HCT116 (cell line): Measurements from ENCODE around the gene SLC35F3. TPM values are rescaled to one million over a fixed set of nuclear protein-coding genes. Genes with fewer than 3 reads are reported as not detected.

Source experiments
- ATAC-seq: fragments of 200-7000 bp; cut with Tn5 transposase; 2 replicates; pipeline ENCODE4 v1.9.1; 2020; ENCODE audit warnings: mild to moderate bottlenecking, moderate library complexity
- BruUV-seq: library from RNA; stranded (reverse); fragments of 400-500 nt; replicated peaks from 2 replicates; lab custom pipeline; 2021; lab: Mats Ljungman, UMichigan
- CTCF ChIA-PET: fragments of 300-600 bp; sonication (Branson Sonifier 250); formaldehyde crosslinking; loops from one replicate; lab custom pipeline; 2021; ENCODE audit warnings: antibody characterized with exemption; lab: Charles Lee
- POLR2A ChIA-PET: fragments of 300-600, 350-600 bp; sonication (Branson Sonifier 250); formaldehyde crosslinking; loops from one replicate; lab custom pipeline; 2021; ENCODE audit warnings: antibody characterized with exemption; lab: Charles Lee
- RAD21 ChIA-PET, 2 experiments: fragments of 300-600 bp; sonication (Branson Sonifier 250); formaldehyde crosslinking; loops; one replicate each; lab custom pipeline; 2023; ENCODE audit warnings: low total read pairs in 2 of 2; ENCODE audit not compliant: uncharacterized antibody in 2 of 2, unreplicated experiment in 2 of 2, low non-redundant PET in 1 of 2; lab: Charles Lee
- DNase-seq: peaks from one replicate; pipeline ENCODE4 v3.0.0-alpha.2; 2010; ENCODE audit warnings: low read depth, low spot score
- H2AFZ ChIP-seq: fragments of 200-600 bp; shearing (Covaris generic), sonication (generic); 2 replicates; pipeline ENCODE4 v1.6.1; 2017; ENCODE audit warnings: low read depth, mixed run types, mixed read lengths, antibody characterized with exemption, low read length; ENCODE audit not compliant: poor library complexity, severe bottlenecking
- H3K27ac ChIP-seq: 2 replicates; pipeline ENCODE4 v1.5.1; 2012; ENCODE audit warnings: low read depth, low read length
- H3K27me3 ChIP-seq: fragments of 200-600 bp; sonication (generic); 2 replicates; pipeline ENCODE4 v1.6.1; 2016; ENCODE audit warnings: mixed run types, low read length, mixed read lengths; ENCODE audit not compliant: insufficient read depth
- H3K36me3 ChIP-seq, 2 experiments: fragments of 200-500 bp in 1 of 2; fragments of 200-600 bp in 1 of 2; sonication (Bioruptor generic) in 1 of 2; sonication (generic) in 1 of 2; 2 replicates each; pipeline versions ENCODE4 v1.5.1 to v1.6.1; 2014 to 2016; ENCODE audit warnings: low read length in 2 of 2, inconsistent platforms in 1 of 2, mixed read lengths in 1 of 2, mixed run types in 1 of 2; ENCODE audit not compliant: insufficient read depth in 2 of 2, control insufficient read depth in 1 of 2
- H3K4me1 ChIP-seq, 2 experiments: fragments of 200-600 bp in 1 of 2; sonication (generic) in 1 of 2; 2 replicates each; pipeline versions ENCODE4 v1.5.1 to v1.6.1; 2012 to 2017; ENCODE audit warnings: low read length in 2 of 2, inconsistent platforms in 1 of 2, mild to moderate bottlenecking in 1 of 2, mixed read lengths in 1 of 2, mixed run types in 1 of 2, moderate library complexity in 1 of 2; ENCODE audit not compliant: insufficient read depth in 2 of 2, control insufficient read depth in 1 of 2
- H3K4me2 ChIP-seq: fragments of 200-600 bp; sonication (generic); 2 replicates; pipeline ENCODE4 v1.6.1; 2017; ENCODE audit warnings: mixed run types, low read length, mixed read lengths
- H3K4me3 ChIP-seq, 2 experiments: fragments of 200-600 bp in 1 of 2; sonication (generic) in 1 of 2; replicated peaks in 1 of 2; 2 replicates each; pipeline ENCODE4 v1.5.1; 2011 to 2016; ENCODE audit warnings: low read length in 2 of 2, control low read depth in 1 of 2, low read depth in 1 of 2, mild to moderate bottlenecking in 1 of 2, mixed read lengths in 1 of 2, mixed run types in 1 of 2
- H3K79me2 ChIP-seq: fragments of 200-600 bp; sonication (generic); 2 replicates; pipeline ENCODE4 v1.6.1; 2017; ENCODE audit warnings: mild to moderate bottlenecking, mixed run types, low read length, moderate library complexity, mixed read lengths; ENCODE audit not compliant: insufficient read depth
- H3K9ac ChIP-seq: fragments of 200-600 bp; sonication (generic); 2 replicates; pipeline ENCODE4 v1.6.1; 2016; ENCODE audit warnings: low read length, mixed read lengths
- H3K9me2 ChIP-seq: fragments of 200-600 bp; sonication (generic), shearing (Covaris generic); 2 replicates; pipeline ENCODE4 v1.6.1; 2017; ENCODE audit warnings: mixed run types, mild to moderate bottlenecking, moderate library complexity; ENCODE audit not compliant: insufficient read depth
- H3K9me3 ChIP-seq, 2 experiments: fragments of 200-500 bp in 1 of 2; fragments of 200-600 bp in 1 of 2; sonication (Bioruptor generic) in 1 of 2; sonication (generic) in 1 of 2; 2 replicates each; pipeline ENCODE4 v1.6.1; 2014 to 2017; ENCODE audit warnings: low read length in 2 of 2, mixed read lengths in 2 of 2, inconsistent platforms in 1 of 2, low read depth in 1 of 2, mild to moderate bottlenecking in 1 of 2, mixed run types in 1 of 2, moderate library complexity in 1 of 2; ENCODE audit not compliant: control insufficient read depth in 1 of 2, insufficient read depth in 1 of 2
- H4K20me1 ChIP-seq: fragments of 200-600 bp; sonication (generic), shearing (Covaris generic); 2 replicates; pipeline ENCODE4 v1.6.1; 2017; ENCODE audit warnings: mixed run types, mild to moderate bottlenecking, moderate library complexity; ENCODE audit not compliant: insufficient read depth
- ATF3 ChIP-seq: IDR thresholded peaks from 2 replicates; pipeline ENCODE4 v1.6.1; 2012
- CTCF ChIP-seq, 3 experiments: fragments of 200-600 bp in 1 of 3; sonication (generic) in 1 of 3; IDR thresholded peaks in 2 of 3; conservative IDR thresholded peaks in 1 of 3; 2 replicates each; pipeline ENCODE4 v1.5.1; 2012 to 2017; ENCODE audit warnings: low read depth in 2 of 3, low read length in 2 of 3, antibody characterized with exemption in 1 of 3, borderline replicate concordance in 1 of 3, control low read depth in 1 of 3, mild to moderate bottlenecking in 1 of 3, mixed read lengths in 1 of 3, mixed run types in 1 of 3, moderate library complexity in 1 of 3; ENCODE audit not compliant: insufficient read depth in 1 of 3
- FOSL1 ChIP-seq: IDR thresholded peaks from 2 replicates; pipeline ENCODE4 v1.6.1; 2012; ENCODE audit warnings: low read depth
- RAD21 ChIP-seq: IDR thresholded peaks from 2 replicates; pipeline ENCODE4 v1.6.1; 2012; ENCODE audit warnings: low read depth, mild to moderate bottlenecking
- SIN3A ChIP-seq: IDR thresholded peaks from 2 replicates; pipeline ENCODE4 v1.6.1; 2012; ENCODE audit warnings: low read depth
- ZFX ChIP-seq: fragments of 450-650 bp; IDR thresholded peaks from 2 replicates; pipeline ENCODE4 v1.6.1; 2017
- ZNF274 ChIP-seq: fragments of 200-500 bp; sonication (Bioruptor generic); IDR thresholded peaks from 2 replicates; pipeline ENCODE4 v1.6.1; 2014; ENCODE audit warnings: mild to moderate bottlenecking, low read depth, low read length, inconsistent platforms
- intact Hi-C: fragments of 100-400 bp; cut with micrococcal nuclease; formaldehyde crosslinking; loops from 2 replicates; pipeline ENCODE4 v1.10.0; 2022
- total RNA-seq: library from RNA; stranded (reverse); gene quantifications from one replicate; pipeline ENCODE4 v1.2.1, GENCODE V29; 2021; ENCODE audit not compliant: unreplicated experiment

Gene SLC35F3
- total RNA-seq, 1 experiment from 2014 or later: 6.4 TPM

DNA sequence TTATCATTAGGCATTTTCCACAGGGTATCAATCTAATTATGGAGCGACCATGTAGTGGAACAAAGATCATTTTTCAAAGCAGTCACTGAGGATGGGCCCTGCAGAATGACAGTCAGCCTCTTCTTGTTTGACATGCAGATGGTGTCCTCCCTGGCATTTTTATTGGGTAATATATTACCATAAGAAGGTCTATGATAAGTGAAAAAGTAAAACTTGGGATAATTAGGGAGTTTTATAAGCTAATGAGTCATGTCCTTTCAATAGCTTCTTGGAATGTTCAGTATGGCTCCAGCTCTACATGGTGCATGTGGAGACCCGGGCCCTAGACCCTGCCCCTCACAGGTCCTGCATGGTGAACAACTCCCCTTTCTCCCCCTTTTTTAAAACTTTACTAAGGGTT, 236.5 kb downstream of the SLC35F3 start:
- ChIA-PET RAD21 (no interaction called here), CTCF (no interaction called here)
- H3K4me2 ChIP-seq: no peak overlapping the region

More for the DNA sequence above, 236.5 kb downstream of the SLC35F3 start:
- H3K79me2 ChIP-seq: no peaks in the 10 kb centered on the region
- DNase-seq (no peak), ATAC-seq (no peak)
- no TSS peak for BruUV-seq
- intact Hi-C loops: no loop called here
- no peak overlapping the region for H3K27ac ChIP-seq
- POLR2A ChIA-PET: no interaction called here
- H3K36me3 ChIP-seq: no peaks in the 10 kb centered on the region
- no peaks in the 10 kb centered on the region for H3K9me2 ChIP-seq
- no peak overlapping the region for H2AFZ ChIP-seq
- H4K20me1 ChIP-seq: no peaks in the 10 kb centered on the region
- no peak for TF ChIP-seq SIN3A
- TF ChIP-seq FOSL1: no peak
- TF ChIP-seq ZNF274: no peak
- no peak for TF ChIP-seq ATF3
- TF ChIP-seq ZFX: no peak
- no peak for TF ChIP-seq CTCF (IDR thresholded peaks at IDR 0.05 in 2 of 3, conservative IDR thresholded peaks at IDR 0.05 in 1 of 3; ENCODE audit: borderline replicate concordance in 1 of 3, insufficient read depth in 1 of 3, low read depth in 2 of 3, low read length in 2 of 3)
- TF ChIP-seq RAD21: no peak
- no peak overlapping the region for H3K9ac ChIP-seq
- H3K4me3 ChIP-seq: no peak overlapping the region
- H3K4me1 ChIP-seq: no peaks in the 10 kb centered on the region
- no peaks in the 10 kb centered on the region for H3K9me3 ChIP-seq
- no peaks in the 10 kb centered on the region for H3K27me3 ChIP-seq
